Hepatocyte (in vitro differentiated cells): Measurements from ENCODE around the gene TFEB.

Source experiments
- EZH2 ChIP-seq: fragments of 200-600 bp; sonication (generic); IDR thresholded peaks from 2 replicates; pipeline ENCODE4 v1.6.1; 2016; ENCODE audit warnings: antibody characterized with exemption, mild to moderate bottlenecking, borderline replicate concordance
- TF ChIP-seq, protein P1 (sequence below): fragments of 200-600 bp; sonication (generic); IDR thresholded peaks from 2 replicates; pipeline ENCODE4 v1.5.1; 2016; ENCODE audit warnings: antibody characterized with exemption, mild to moderate bottlenecking; ENCODE audit not compliant: poor library complexity

DNA sequence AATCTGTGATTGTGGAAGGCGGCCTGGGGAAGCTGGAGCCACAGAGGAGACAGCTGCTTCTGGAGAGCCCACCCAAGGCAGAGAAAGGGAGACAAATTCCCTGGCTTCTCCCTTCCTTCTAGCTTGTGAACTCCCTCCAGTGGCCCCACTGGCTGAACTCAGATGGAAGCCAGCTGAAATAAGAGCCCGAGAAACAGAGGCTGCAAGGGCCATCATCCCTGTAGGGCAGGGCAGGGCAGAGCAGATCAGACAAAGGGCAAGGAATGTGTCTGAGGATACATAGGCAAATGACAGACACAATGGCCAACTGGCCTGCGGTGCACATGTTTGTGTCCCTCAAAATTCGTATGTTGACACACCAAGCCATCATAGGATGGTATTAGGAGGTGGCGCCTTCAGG lies 71.8 kb downstream of the TFEB start:
- TF ChIP-seq, protein P1, sequence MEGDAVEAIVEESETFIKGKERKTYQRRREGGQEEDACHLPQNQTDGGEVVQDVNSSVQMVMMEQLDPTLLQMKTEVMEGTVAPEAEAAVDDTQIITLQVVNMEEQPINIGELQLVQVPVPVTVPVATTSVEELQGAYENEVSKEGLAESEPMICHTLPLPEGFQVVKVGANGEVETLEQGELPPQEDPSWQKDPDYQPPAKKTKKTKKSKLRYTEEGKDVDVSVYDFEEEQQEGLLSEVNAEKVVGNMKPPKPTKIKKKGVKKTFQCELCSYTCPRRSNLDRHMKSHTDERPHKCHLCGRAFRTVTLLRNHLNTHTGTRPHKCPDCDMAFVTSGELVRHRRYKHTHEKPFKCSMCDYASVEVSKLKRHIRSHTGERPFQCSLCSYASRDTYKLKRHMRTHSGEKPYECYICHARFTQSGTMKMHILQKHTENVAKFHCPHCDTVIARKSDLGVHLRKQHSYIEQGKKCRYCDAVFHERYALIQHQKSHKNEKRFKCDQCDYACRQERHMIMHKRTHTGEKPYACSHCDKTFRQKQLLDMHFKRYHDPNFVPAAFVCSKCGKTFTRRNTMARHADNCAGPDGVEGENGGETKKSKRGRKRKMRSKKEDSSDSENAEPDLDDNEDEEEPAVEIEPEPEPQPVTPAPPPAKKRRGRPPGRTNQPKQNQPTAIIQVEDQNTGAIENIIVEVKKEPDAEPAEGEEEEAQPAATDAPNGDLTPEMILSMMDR: no peak
- no peak for TF ChIP-seq EZH2
